Stimulated activated CD4-positive, alpha-beta T cell treated with anti-CD3 and anti-CD28 coated beads, Interleukin-2, amount 100 ng/mL, for 24 hours (primary cell): ENCODE measurements around the gene MED22.
"Not testable (repeated sequence)": the region's sequence is repeated elsewhere in the genome, so short reads cannot be mapped to it uniquely, and the experiment has no call there.

ENCODE experiments used
- DNase-seq, 2 donors: peaks; one replicate each; pipeline ENCODE4 v3.0.0-alpha.2; 2020

Gene MED22

GRCh38 chr9:133303266-133304157 lies 44.4 kb downstream of the MED22 start:
- DNase-seq = no peak

GRCh38 chr9:133301253-133302230 lies 46.4 kb downstream of the MED22 start:
- DNase-seq = no peak

- DNase-seq = not testable (repeated sequence)
Measured at GRCh38 chr9:133299996-133300395, 47.9 kb downstream of the MED22 start.

- no peak for DNase-seq
Measured at GRCh38 chr9:133294257-133294656, 53.7 kb downstream of the MED22 start.

GRCh38 chr9:133290751-133291302 lies 57.1 kb downstream of the MED22 start:
- DNase-seq = no peak
